NK-92 (cell line): ENCODE measurements around the gene MAPRE3.
"Not testable (repeated sequence)": the region's sequence is repeated elsewhere in the genome, so short reads cannot be mapped to it uniquely, and the experiment has no call there.

Experiments used
- DNase-seq: peaks from one replicate; lab custom pipeline; 2025; ENCODE audit not compliant: unreplicated experiment; lab: John Stamatoyannopoulos, UW

The MAPRE3 gene

DNA sequence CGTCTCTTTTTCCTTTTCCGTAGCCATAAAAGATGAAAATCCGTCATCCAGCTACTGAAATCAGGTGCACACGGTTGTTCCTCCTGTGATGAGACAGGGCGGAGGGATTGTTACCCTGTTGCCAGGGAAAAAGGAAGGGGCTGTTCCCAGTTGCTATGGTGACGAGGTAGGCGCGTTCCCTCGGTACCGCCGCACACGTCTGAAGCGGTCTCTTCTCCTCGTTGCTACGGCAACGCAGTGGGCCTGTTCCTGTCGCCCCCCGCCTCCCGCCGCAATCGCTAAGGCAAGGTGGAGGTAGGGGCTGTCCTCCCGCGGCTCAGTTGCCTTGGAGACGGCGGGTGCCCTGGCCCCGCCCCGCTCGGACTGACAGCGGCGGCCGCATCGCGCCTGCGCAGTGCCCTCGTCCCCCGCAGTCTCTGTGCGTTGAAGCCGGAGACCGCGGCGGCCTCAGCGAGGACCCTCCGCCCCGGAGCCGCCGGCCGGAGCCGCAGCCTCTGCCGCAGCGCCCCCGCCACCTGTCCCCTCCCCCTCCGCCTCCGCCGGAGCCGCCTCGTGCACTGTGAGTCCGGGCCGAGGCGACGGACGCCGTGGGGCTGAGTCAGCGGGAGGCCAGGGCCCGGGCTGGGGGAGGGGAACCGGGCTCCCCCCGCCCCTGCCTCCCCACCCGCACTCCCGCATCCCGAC, at the start of gene MAPRE3:
Gene MAPRE3 (plus strand): TSS at position 394 of the 684 bp plus-strand sequence. CDS start 51,582 bp downstream, outside the sequence.
- DNase-seq = no peak

DNA sequence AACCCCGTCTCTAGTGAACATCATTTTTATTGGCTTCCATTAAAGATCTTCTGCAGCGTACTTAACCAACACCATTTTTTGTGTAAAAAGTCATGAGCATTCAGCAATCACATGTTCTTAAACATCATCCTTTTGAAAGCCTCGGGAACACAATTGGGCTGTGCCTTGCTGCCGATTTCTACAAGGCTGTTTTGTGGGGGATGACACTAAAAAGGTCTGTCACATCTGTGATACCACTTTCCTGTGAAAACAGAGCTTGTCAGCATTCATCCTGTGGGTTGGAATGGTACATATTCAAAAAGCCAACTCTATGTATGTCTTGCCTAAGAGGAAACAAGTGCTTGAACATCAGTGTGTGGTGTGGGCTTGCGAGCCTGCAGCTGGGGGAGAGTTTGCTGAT, 49.1 kb upstream of the MAPRE3 start:
- DNase-seq = no peak

DNA sequence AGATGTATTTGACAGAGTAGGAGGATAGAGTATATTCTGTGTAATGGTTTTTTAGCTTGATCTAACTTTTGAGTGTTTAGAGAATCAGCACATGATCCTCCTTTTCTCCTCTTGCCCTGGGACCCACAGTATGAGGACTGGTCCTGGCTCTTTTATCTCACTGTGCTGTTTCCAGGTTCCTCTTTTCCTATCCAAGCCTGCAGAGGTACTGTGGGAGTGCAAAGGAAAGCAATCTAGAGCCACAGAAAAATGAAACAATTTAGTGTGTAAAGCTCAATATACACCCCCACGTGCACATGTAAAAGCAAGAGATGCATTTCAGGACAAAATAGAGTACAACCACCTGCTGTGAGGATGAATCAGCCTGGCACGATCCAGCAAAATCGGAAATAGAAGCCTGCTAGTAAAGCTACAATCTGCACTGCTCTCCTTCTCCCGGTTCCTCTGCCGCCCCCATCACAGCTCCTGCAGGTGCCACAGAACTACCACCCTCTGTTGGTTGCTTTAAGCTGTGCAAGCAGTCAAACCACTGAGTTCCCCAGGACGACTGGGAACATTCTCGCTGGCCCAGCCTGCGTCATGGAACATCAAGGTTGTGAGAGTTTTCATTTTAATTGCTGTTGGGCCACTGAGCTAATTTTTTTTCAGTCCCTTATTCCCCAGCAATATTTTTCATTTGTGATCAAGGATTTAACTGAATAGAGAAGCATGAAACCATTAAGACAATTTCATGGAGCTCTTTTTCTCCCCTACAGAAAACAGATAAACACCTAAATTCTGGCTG, 47.8 kb upstream of the MAPRE3 start:
- no peak for DNase-seq

DNA sequence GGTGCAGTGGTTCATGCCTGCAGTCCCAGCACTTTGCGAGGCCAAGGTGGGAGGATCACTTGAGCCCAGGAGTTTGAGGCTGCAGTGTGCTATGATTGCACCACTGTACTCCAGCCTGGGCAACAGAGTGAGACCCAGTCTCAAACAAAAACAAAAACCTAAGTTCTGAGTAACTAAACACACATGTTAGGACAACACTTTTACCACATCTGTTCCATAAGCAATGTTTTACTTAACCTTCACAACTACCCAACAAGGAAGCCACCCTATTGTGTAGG, 47.3 kb upstream of the MAPRE3 start:
- DNase-seq = not testable (repeated sequence)

DNA sequence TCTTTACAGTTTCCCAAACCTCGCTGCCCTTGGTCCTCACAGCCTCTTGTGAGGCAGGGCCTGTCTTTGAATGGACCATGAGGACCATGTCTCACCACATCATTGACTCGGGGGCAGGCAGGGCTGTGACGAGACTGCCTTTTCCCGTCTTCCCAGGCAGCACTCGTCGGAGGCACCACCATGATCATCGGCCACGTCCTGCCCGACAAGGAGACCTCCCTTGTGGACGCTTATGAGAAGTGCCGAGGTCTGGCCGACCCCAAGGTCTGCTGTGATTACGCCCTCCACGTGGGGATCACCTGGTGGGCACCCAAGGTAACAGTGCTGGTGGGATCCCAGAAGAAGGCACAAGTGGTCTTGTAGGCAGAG, 45.7 kb upstream of the MAPRE3 start:
- DNase-seq = no peak

DNA sequence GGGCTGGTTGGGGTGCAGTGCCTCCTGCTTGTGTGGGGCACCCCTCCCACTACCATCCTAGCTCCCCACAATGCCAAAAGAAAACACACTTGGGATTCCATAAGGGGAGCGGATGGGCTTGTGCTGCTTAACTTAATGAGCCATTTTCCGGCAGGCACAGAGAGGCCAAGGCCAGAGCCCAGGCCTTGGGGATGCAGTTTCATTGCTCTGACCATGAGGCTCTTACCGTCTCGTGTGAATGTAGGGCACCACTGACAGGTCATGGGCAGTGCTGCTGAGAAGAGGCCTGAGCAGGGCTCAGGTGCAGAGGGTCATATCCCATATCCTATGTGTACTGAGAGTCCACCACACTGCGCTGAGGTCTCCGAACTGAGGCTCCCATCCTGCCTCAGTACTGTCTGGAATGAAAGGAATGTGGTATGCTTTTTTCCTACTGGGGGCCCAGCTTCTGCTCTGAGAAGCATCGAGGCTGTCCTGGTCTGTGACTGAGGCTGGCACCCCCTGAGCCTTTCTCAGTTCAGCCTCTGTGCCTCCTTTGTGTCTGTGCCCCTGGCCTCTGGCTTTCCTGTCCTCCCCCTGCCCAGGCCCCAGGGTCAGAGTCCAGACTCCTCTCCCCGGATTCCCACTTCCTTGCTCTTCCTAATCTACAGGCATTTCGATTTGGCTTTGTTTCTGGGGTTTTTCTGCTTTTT, 45.2 kb upstream of the MAPRE3 start:
- DNase-seq = no peak

DNA sequence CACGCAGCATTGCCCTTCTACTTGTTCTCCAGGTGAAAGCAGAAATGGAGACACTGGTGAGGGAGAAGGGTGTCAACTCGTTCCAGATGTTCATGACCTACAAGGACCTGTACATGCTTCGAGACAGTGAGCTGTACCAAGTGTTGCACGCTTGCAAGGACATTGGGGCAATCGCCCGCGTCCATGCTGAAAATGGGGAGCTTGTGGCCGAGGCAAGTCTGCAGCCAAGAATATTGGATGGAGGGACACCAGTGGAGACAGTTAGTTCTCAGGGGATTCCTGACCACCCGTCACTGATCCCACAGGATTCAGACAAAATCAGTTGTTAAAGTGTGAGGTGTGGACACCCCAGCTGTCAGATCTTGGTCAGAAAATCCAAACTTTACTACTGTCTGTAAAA, 43.2 kb upstream of the MAPRE3 start:
- no peak for DNase-seq

DNA sequence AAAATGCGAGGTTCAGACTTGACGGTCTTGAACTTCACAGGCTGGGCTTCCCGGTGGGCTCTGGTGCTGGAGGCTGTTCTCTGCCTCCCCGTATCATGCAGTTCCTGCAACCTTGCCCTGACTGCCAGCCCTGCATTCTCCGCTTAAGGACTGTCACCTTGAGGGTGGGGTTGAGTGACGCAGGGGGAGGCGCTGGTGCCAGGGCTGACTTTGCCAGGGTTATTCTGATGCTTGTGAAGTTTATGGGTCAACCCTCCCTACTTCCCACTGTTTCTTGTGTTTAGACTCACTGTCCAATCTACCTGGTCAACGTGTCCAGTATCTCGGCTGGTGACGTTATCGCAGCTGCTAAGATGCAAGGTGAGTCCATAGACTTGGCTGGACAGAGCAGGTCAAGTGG, 37.5 kb upstream of the MAPRE3 start:
- DNase-seq = no peak

DNA sequence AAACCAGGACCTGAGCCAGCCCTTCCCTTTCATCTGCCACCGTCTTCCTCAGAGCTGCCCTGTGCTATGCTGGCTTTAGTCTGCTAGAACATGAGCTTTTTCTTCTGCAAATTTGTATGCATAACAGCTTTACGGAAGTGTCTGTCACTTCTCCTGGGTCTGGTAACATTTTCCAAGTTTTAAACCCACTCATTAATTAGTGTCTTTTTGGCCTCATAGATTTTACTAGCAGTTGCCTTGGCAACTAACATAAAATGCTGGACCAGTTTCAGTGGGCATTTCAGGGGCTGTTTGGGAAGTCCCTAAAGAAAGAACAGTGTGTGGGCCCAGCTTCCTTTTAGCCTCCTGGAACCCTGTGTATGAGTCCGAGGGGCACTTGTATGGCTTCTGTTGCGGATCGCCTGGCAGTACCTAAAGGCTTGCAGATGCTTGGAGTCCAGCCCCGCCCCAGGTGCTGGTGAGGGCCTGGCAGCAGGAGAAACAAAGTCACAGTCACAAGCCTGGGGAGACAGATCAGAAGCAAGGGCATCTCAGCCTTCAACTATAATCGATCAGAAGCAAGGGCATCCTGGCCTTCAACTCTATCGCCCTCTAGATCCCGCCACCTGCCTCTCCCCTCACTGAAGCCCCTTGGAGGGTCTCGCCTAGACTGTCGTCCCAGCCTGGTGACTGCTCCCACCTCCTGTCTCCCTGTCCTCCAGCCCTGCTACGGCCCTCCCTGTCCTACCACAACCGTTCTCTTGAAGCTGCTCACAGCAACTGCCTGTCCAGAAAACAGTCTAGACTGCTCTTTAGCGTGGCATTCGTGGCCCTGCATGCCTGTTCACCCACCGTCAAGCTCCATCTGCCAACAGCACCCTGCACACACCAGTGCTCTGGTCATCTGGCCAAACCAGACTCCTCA, 36.8 kb upstream of the MAPRE3 start:
- no peak for DNase-seq

DNA sequence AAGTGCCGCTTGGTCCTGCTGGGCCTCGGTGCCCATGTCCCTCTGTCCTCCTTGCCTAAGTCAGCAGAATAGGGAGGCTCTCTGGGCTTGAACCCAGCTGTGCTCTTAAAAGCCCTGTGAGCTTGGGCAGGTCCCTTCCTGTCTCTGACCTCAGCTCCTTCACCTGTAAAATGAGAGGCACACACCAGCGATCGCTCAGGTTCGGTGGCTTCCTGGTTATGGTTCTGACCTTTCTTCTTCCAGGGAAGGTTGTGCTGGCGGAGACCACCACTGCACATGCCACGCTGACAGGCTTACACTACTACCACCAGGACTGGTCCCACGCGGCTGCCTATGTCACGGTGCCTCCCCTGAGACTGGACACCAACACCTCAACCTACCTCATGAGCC, 36.1 kb upstream of the MAPRE3 start:
- DNase-seq = no peak

DNA sequence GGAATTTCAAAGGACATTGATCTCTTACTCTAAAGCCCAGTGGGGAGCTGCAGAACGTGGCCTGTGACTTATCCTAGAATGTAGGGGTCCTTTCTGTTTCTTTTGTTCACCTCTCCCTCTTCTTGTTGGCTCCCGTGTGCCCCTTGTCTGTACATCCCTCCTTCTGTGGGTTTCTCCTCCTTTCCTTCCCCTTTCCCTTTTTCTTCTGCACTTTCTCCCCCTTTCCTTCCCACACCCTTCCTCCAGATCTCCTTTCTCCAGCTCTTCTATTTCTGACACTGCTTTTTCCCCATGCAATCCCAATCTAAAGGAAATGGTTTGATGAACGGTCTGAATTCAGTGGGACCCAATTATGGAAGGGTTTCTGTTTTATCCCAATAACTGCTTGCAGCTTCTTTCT, 35.5 kb upstream of the MAPRE3 start:
- no peak for DNase-seq

DNA sequence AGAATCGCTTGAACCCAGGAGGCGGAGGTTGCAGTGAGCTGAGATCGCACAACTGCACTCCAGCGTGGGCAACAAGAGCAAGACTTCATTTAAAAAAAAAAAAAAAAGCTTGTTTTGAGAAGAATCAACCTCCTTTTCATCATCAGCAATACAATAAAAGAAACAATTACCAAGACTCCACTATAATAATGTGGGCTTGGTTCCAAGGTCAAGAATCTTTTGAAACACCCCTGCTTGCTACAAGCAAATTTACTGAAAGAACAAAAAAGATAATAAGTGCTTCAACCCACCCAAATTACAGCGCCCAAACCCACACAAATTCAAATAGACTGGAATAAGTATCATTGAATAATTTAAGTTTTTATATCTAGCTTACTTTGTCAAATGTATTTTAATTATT, 33.6 kb upstream of the MAPRE3 start:
- no peak for DNase-seq

DNA sequence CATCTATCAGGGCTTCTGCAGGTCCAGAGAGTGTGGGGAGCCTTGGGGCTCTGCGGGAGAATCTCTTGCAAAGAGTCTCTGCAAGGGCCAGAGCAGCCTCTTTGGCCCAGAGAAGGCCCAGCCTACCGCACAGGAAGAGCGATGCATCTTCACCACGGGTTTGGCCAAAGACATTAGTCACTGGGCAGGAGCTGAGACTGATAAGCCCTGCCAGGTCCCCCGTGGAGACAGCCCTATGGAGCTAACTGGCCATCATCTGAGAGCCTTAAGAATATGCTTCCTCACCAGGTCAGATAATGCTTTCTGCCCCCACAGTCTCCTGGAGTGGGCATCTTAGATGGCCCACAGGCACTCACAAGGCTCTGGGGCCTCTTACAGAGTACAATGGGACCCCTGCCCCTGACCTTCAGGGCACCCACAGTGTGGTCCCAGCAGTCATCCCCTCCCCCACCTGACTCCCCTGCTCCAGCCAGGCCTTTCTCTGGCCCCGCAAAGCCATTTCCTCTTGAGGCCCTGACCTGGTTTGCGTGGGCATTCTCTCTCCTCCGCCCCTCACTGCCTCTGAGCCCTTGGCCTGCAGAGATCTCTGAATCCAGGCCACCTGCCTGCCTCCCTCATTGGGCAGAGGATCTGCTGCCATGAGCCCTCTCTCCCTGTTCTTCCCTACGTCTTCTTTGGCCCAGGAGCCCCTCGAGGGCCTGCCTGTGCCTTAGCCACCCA, 31.9 kb upstream of the MAPRE3 start:
- DNase-seq = no peak

DNA sequence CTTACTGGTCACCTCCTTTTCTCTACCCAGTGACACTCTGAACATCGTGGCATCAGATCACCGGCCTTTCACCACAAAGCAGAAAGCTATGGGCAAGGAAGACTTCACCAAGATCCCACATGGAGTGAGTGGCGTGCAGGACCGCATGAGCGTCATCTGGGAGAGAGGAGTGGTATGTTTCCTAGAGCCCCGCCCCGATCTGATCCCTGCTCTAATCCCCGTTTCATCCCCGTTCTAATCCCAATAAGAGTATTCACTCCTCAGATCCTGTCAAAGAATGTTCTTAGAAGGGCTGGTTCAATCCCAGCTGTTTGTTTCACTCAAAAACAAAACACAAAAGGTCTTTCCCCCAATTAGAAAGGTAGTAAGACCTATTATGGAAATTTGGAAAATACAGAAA, 30.4 kb upstream of the MAPRE3 start:
- DNase-seq = no peak

DNA sequence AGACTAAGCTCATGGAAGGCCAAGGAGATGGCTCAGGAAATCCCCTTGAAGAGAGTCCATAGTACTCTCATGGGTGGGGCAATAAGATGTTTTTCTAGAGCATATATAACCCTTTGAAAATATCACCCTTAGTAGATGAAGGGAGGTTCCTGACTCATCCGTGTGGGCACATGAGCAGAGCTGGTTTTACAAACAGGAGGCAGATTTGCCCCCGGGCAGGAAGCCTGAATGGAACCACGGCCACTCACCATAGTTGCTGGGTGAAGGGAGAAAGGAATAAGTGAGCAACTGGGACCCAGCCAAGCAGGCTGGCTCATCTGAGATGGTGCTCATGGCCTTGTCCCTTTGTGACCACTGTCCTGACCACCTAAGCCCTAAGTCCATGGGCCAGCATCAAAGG, 29.0 kb upstream of the MAPRE3 start:
- no peak for DNase-seq

DNA sequence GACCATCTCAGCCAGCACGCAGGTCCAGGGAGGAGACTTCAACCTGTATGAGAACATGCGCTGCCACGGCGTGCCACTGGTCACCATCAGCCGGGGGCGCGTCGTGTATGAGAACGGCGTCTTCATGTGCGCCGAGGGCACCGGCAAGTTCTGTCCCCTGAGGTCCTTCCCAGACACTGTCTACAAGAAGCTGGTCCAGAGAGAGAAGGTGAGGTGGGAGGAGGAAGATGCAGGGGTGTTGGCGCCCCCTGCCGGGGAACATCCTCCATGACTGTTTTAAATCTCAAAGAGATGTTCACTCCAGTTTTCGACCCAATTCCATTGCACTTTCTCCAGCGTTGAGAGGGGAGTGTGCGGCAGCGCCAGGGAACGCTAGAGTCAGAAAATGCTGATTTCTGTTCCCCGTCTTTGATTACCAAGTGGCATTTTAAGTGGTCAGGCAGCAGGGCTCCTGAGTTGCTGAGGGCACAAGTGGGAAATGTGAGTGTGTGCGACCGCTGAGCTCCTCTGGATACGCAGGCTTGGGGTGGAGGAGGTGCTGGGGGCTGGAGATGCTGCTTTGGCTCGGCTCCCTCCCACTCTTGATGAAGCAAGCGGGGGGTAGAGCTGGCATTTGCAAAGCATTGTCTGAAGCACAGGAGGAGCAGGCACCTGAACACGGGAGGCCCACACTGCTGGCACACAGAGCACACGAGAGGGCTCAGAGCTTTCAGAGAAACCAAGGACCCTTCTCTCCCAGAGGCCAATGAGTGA, 27.7 kb upstream of the MAPRE3 start:
- DNase-seq = no peak

DNA sequence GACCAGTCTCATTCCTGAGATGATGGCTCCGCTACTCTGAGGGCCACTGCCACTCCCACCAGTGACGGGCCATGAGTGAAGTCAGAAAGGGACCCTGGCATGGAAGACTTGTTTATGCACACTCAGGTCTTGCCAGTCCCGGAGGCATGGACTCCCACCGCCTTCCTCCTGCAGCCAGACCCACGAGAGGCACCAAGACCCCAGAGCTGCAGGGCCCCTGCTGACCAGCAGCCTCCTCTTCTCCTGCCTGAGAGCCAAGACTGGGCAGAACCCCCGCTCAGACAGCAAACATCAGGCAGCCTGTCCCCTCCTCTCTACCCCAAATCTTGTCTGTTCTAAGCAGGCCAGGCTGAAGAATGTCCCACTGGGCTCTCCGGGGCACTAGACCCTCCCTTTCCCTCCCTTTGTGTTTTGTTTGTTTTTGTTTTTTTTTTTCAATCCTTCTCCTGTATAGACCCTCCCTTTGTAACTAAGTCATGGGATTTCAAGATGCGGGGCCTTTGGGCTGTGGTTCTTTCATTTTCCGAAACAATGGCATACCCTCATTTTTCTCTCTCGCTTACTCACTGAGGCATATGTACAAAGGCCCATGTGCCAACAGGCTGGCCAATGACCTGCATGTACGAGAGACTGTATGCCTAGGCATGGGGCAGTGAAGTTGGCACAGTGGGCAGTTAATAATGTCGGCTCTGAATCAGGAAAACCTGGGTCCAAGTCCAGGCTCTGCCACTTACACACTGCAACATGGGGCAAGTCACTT, 24.3 kb upstream of the MAPRE3 start:
- DNase-seq = no peak

DNA sequence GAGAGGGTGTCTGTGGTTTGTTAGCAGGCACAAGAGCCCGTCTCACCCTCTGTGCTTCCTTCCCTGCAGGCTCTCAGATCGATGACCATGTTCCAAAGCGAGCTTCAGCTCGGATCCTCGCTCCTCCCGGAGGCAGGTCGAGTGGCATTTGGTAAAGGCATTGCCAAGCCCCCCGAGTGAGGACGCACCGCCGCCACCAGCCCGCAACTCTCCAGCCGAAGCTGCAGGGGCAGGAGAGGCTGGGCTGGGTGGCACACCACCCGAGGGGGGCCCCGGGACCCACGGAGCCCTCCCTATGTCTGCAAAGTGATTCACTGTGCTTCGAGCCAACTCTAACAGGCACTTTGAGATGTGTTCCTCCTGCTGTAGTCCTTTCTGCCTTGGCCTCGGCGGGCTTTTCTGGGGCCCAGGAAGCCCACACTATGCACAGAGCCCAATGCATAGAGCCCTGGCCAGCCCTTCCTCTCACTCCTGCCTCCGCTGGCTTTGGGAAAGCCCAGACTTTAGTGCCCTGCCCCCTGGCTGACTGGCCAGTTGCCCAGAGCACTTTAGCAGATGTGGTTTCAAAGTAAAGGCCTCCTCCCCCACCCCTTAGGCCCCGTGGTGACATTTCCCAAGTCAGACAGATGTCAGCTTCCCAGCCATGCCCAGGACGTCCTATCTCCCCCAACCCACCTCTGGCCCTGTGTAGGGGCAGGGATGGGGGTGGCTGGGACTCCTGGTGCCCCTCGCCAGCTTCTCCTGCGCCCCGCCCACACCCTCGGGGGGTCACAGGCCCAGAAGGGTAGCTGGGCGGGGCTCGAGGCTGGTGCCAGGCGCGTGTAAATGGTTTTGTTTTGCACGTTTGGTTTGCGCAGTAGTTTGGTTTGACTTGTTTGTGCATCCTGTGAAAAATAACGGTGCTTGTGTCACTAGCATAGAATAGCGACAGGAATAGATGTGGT, 23.3 kb upstream of the MAPRE3 start:
- no peak for DNase-seq
